Ovary (tissue), 3 donors: ENCODE results near the gene CTCF.

Experiments used
- EP300 ChIP-seq: sonication (generic); formaldehyde crosslinking; IDR thresholded peaks from one replicate; pipeline ENCODE4 v1.6.1; 2017; ENCODE audit warnings: antibody characterized with exemption
- POLR2A ChIP-seq: fragments of 450-650 bp; IDR thresholded peaks from one replicate; pipeline ENCODE4 v1.6.1; 2017; ENCODE audit warnings: antibody characterized with exemption, mild to moderate bottlenecking, moderate library complexity
- TF ChIP-seq, protein P1 (sequence below), 3 donors: fragments of 450-650 bp in 2 of 3; fragments of 200-600 bp in 1 of 3; IDR thresholded peaks; one replicate each; pipeline versions ENCODE4 v1.5.1 to v1.8.0; 2016 to 2022; ENCODE audit warnings: antibody characterized with exemption in 3 of 3, mild to moderate bottlenecking in 1 of 3
- donor health status: DM: no; HTN: no; CAD: no.

DNA sequence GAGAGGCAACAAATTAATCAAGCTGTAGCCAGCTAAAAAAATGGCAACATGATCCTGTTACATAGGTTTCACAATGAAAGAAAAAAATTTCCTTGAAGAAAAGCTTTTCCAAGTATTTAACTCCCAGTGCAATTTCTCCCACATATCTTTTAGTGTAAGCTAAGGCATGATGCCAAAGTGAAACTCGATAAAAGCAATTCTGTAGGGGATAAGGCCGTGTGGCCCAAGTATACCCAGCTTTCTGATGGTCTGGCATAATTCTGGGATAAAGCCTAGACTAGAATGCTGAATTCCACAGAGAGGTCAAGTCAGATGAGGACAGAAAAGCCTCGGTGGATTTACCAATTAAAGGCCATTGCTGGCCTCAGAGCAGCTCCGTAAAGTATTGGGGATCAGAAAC lies 36.2 kb downstream of the CTCF start:
- TF ChIP-seq, protein P1, sequence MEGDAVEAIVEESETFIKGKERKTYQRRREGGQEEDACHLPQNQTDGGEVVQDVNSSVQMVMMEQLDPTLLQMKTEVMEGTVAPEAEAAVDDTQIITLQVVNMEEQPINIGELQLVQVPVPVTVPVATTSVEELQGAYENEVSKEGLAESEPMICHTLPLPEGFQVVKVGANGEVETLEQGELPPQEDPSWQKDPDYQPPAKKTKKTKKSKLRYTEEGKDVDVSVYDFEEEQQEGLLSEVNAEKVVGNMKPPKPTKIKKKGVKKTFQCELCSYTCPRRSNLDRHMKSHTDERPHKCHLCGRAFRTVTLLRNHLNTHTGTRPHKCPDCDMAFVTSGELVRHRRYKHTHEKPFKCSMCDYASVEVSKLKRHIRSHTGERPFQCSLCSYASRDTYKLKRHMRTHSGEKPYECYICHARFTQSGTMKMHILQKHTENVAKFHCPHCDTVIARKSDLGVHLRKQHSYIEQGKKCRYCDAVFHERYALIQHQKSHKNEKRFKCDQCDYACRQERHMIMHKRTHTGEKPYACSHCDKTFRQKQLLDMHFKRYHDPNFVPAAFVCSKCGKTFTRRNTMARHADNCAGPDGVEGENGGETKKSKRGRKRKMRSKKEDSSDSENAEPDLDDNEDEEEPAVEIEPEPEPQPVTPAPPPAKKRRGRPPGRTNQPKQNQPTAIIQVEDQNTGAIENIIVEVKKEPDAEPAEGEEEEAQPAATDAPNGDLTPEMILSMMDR (IDR thresholded peaks at IDR 0.05), result no peak
- no peak for TF ChIP-seq POLR2A
- TF ChIP-seq EP300, result no peak
